Measurements from ENCODE around the gene PTPRR.

DNA sequence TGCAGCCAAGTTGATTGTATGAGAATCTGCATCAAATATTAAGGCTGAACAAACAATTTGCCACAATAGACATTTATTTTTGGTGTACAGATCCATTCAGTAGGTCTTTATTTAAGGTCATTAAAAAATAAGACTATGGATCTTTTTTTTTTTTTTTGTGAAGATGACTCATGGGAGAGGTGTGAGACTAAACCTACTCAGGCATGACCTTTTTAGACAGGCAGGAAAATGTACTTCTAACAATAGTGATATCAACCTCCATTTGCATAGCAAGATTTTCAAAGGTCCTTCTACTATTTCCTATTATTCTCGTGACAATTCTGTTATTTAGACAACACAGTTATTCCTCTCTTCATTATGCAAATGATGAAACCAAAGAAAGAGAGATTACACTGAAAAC lies 39.9 kb upstream of the PTPRR start:
- TF ChIP-seq LEF1 (IDR thresholded peaks at IDR 0.05; ENCODE audit: borderline replicate concordance), result no peak
- no peak for TF ChIP-seq ELF4 (IDR thresholded peaks at IDR 0.05)
- TF ChIP-seq ZNF384 (IDR thresholded peaks at IDR 0.05), result no peak

Measured in HEK293T (cell line).